GM11168 (cell line): ENCODE measurements around the gene DCLK1.

Experiments used
- in situ Hi-C: fragments of 300-500 bp; cut with MboI; formaldehyde crosslinking; loops from one replicate; pipeline ENCODE4 v1.12.0; 2022; ENCODE audit warnings: low sequenced_read_pairs; ENCODE audit not compliant: unreplicated experiment

DCLK1 gene

GRCh38 chr13:35849256-35849644, 281.9 kb downstream of the DCLK1 start:
- in situ Hi-C loops: no loop called here

GRCh38 chr13:35848336-35849255, 282.6 kb downstream of the DCLK1 start:
- in situ Hi-C loops: no loop called here

- in situ Hi-C loops: no loop called here
These were observed 287.9 kb downstream of the DCLK1 start for GRCh38 chr13:35843272-35843671.

- in situ Hi-C loops: no loop called here
These were observed 290.1 kb downstream of the DCLK1 start for GRCh38 chr13:35841060-35841521.

GRCh38 chr13:35839806-35840205, 291.4 kb downstream of the DCLK1 start:
- in situ Hi-C loops: no loop called here

- in situ Hi-C loops: no loop called here
These were observed 292.8 kb downstream of the DCLK1 start for GRCh38 chr13:35838356-35838755.

GRCh38 chr13:35836446-35836845, 294.7 kb downstream of the DCLK1 start:
- in situ Hi-C loops: no loop called here

- in situ Hi-C loops: no loop called here
These were observed 295.2 kb downstream of the DCLK1 start for GRCh38 chr13:35835989-35836388.

GRCh38 chr13:35833608-35834275, 297.4 kb downstream of the DCLK1 start:
- in situ Hi-C loops: no loop called here

- in situ Hi-C loops: no loop called here
These were observed 298.2 kb downstream of the DCLK1 start for GRCh38 chr13:35833031-35833430.

GRCh38 chr13:35832551-35832950, 298.6 kb downstream of the DCLK1 start:
- in situ Hi-C loops: no loop called here

GRCh38 chr13:35830850-35831450, 300.2 kb downstream of the DCLK1 start:
- in situ Hi-C loops: no loop called here

- in situ Hi-C loops: no loop called here
These were observed 304.4 kb downstream of the DCLK1 start for GRCh38 chr13:35826626-35827254.

- in situ Hi-C loops: no loop called here
These were observed 306.4 kb downstream of the DCLK1 start for GRCh38 chr13:35824825-35825224.

GRCh38 chr13:35824395-35824794, 306.8 kb downstream of the DCLK1 start:
- in situ Hi-C loops: no loop called here

- in situ Hi-C loops: no loop called here
These were observed 308.5 kb downstream of the DCLK1 start for GRCh38 chr13:35822666-35823065.

- in situ Hi-C loops: no loop called here
These were observed 312.5 kb downstream of the DCLK1 start for GRCh38 chr13:35818633-35819067.

- in situ Hi-C loops: no loop called here
These were observed 313.3 kb downstream of the DCLK1 start for GRCh38 chr13:35817642-35818607.

GRCh38 chr13:35814605-35815011, 316.6 kb downstream of the DCLK1 start:
- in situ Hi-C loops: no loop called here
